ENCODE results near the gene NIN.
"Not testable (repeated sequence)": the region's sequence is repeated elsewhere in the genome, so short reads cannot be mapped to it uniquely, and the experiment has no call there.

Gene NIN

GRCh38 chr14:50819303-50819702, 11.7 kb downstream of the NIN start:
- DNase-seq (ENCODE audit: low read depth in 2 of 2): not testable (repeated sequence)

DNA sequence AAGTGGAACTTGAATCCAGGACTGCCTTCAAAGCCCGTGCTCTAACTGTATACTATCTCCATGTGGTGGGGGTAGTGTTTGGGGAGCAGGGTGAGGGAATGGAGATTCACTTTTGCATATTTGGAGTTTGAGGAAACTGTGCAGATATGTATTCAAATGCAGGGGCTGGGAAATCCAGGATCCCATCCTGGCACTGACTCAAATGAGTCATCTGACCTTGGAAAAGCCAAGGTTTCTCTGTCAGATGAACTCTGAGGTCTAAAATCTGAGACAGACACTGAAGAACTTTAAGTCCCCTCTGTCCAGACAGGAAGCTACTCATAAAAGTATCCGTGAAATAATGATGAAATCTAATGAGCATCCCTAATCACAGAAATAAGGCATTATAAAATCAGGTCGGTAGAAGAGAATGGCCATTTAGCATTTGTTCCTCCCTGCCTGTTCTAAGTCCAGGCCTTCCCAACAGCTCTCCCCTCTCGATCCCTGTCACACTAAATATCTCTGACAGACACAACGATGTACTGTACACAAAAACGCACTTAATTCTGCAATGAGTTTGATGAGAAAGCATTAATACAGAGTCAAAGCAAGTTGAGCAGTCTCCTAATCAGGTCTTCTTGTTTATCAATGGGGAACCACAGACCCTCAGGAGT, 14.4 kb downstream of the NIN start:
- DNase-seq (ENCODE audit: low read depth in 2 of 2): no peak

GRCh38 chr14:50815526-50815925, 15.4 kb downstream of the NIN start:
- DNase-seq (ENCODE audit: low read depth in 2 of 2): not testable (repeated sequence)

- not testable (repeated sequence) for DNase-seq (ENCODE audit: low read depth in 2 of 2)
Measured at GRCh38 chr14:50815058-50815457, 15.9 kb downstream of the NIN start.

GRCh38 chr14:50814161-50814560, 16.8 kb downstream of the NIN start:
- no peak for DNase-seq (ENCODE audit: low read depth in 2 of 2)

DNA sequence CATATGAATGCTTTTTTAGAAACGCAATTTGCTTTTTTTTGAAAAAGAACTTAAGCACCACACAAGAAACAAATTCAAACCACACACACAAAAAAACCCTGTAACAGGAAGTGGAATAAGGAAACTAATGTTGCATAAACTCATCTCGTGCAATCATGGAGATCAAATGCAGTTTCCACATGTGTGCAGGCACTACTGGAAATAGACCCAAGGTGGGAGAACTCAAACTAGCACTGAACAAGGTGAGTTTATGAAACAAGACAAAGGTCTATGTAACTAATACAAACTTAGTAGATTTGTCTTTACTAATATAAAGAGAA, 17.5 kb downstream of the NIN start:
- no peak for DNase-seq (ENCODE audit: low read depth in 2 of 2)

DNA sequence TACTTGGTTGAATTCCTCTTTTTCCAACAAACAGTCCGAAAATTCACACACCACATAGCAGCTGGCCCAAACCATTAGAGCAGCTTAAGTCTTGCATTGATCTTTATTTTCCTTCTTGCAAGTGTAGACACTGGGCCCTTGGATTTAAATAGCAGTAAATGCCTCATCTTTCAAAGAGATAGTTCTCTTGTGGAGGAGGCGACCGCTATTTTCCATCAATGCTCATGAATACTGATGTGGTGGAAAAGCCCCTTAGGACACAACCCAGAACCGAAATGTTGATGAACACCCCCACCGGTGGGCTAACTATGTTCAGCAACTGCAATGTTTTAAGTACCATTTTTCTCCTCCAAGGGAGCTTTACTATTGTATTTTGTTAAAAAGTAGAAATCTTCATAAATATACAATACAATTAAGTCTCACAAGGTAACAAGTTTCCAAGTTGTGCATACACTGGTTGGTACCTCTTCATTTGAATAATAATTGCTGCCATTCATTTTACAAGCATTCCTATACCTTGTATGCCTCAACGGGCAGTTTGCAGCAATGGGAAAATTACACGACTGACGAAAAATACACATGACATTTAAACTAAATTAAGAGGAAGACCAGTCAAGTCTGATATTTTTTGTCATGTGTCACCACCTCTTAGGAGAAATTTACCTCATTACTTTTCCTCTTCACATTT, 18.0 kb downstream of the NIN start:
- DNase-seq (ENCODE audit: low read depth in 2 of 2): no peak

- DNase-seq (ENCODE audit: low read depth in 2 of 2): no peak
Measured at GRCh38 chr14:50812180-50812579, 18.8 kb downstream of the NIN start.

DNA sequence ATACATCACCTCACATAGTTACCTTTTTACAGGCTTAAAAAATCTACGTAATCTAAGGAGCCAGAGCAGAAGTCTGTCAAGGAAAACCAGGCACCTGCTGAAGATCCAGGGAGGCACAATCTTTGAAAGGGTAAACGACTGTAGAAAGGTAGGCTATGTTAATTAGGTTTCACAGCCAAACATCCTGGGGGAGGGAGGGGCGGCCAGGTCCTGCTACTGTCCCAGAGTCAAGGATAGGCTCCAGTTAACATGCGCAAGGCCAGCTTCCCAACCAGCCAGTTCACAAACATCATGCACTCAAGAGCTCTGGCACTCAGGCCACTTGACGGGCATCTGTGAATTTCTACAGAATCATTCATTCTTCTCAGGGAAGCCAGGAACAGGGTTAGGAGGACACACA, 22.9 kb downstream of the NIN start:
- DNase-seq (ENCODE audit: low read depth in 2 of 2): no peak

DNA sequence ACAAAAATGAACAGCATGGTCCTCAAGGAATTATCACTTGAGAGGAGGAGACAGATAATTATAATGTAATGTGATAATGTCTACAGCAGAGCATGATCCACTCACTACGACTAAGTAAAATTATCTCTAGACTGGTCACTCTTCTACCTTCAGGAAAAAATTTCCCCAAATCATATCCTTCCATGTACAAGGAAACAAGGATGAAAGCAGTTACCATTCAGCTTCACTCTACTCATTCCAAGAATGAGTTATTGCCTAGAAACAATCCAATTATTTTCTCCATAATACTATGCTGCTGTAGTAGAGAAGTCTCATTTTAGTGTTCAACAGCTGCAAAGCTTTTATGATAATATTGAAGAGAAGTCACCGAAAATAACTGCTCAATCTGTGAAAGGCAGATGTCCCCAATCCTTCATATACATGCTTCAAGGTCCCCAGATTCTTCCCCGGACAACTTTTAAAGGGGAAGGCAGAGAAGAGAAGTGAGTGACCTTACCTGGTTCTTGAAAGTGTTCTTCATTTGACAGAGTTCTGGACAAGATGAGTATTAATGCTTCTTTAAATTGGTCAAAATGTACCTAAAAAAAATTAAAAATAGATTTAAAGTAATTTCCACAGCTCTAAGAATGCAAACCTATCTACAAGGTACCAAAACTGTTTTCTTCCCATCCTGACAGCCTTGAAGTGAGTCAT, 24.6 kb downstream of the NIN start:
- no peak for DNase-seq (ENCODE audit: low read depth in 2 of 2)

- no peak for DNase-seq (ENCODE audit: low read depth in 2 of 2)
Measured at GRCh38 chr14:50805396-50805795, 25.6 kb downstream of the NIN start.

DNA sequence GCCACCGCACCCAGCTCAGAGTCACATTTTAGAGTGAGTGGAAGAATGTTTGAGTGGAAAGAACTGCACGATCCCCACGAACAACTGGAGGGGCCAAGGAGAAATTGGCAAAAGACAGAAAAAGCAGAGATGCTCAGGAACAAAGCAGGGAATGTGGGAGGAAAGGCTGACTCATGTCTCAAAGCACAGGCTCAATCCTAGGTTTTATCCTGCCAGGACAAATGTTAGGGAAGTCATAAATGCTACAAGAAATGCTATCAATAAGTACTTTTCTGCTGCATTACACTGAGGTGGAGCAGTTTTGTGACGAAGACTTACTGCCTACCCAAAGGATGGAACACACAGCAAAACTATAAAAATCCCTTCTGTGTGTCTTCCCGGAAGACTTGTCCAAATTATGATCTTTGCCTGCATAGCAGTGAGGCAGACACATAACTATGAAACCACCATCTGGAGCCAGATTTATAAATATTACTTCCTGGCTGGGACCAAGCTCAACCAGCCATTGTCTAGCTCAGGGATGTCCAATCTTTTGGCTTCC, 26.7 kb downstream of the NIN start:
- no peak for DNase-seq (ENCODE audit: low read depth in 2 of 2)

GRCh38 chr14:50801706-50802105, 29.3 kb downstream of the NIN start:
- no peak for DNase-seq (ENCODE audit: low read depth in 2 of 2)

DNA sequence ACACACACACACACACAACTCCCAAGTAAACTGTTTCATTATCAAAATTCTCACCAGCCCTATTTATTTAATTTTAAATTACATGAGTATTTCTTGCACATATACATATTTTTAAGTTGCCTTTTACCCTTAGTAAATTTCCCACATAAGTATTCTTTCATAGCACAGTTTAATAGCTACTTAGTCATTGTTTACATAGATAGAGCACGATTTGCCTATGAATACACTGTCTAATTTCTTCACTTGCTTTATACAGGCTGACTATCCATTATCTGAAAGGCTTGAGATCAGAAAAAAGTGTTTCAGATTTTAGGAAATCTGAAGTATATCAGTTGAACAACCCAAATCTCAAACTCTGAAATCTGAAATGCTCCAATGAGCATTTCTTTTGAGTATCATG, 30.9 kb downstream of the NIN start:
- no peak for DNase-seq (ENCODE audit: low read depth in 2 of 2)

- DNase-seq (ENCODE audit: low read depth in 2 of 2): no peak
Measured at GRCh38 chr14:50798048-50798421, 32.9 kb downstream of the NIN start.

DNA sequence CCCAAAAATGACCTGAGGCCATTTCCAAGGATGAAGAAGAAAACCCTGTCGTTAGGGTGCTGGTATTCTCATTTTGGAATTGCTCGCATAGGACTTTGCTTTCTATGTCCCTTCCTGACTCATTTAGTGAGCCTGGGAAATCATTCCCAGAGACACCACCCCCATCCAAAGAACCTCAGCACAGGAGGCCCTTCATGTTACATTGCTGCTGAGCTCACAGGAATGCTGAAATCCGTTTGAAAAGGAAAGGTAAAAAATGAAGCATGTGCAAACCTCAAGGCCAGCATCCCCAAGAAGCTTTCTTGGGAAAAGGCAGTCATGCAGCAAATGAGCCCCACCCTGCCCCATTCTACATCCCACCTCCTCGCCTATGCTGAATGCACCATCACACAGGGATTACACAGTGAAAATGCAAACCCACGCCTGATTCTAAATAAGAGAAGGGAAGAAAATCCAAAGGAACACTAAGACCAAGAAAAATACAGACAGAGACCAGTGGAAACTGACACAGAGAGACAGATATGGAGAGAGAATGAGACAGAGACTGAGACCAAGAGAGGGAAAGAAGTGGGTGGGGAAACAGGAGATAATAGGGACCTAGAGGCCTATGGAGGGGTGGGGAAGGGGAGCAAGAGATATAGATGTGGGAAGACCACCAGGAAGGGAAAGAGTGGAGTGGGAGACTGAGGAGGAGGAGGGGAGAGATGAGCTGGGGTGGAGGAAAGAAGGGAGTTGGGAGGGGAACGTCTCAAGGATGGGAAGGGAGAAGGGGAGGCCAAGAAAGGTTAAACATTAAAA, 33.5 kb downstream of the NIN start:
- no peak for DNase-seq (ENCODE audit: low read depth in 2 of 2)

DNA sequence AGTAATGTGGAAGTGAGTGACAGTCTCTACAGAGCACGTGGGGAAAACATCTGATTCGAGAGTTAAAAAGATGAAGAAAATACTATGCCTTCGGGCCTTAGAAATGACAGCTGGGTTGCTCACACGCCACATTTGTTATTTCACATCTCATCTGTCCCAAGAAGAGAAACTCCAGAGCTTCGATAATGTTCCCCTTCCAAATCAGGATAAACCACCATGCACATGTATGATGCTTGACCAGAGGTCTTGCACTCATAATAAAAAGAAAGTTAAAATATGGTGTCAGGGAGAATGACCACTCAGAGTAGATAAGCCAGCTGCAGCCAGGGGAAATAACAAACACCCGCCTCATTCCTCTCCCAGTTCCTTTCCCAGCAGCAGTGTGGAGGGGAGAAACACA, 34.6 kb downstream of the NIN start:
- no peak for DNase-seq (ENCODE audit: low read depth in 2 of 2)

- DNase-seq (ENCODE audit: low read depth in 2 of 2): no peak
Measured at GRCh38 chr14:50795909-50796308, 35.1 kb downstream of the NIN start.

- no peak for DNase-seq (ENCODE audit: low read depth in 2 of 2)
Measured at GRCh38 chr14:50795142-50795541, 35.8 kb downstream of the NIN start.

DNA sequence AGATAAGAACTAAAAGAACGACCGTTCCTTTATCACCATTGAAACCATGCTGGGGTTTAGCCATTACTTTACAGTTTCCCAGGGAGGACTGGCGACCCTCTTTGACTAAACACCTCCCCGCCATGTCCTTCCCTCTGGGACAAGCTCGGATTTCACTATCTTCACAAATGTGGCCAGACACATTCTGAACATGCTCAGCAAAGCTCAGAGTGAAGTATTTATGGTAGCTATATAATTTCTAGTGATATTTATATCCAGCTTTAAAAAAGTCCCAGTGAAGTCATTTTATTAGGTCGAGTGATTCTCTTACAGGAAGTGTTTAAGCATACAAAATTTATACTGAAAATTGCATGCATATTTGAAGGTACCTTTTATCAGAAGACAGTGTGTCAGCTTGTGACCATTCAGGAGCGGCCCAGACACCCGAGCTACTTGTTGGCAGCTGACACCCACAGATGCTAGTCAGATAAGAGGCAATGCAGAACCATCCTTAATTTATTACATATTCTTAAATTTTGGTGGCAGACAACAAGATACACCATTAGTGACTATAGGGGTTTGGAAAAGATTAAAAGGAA, 36.8 kb downstream of the NIN start:
- DNase-seq (ENCODE audit: low read depth in 2 of 2): no peak

DNA sequence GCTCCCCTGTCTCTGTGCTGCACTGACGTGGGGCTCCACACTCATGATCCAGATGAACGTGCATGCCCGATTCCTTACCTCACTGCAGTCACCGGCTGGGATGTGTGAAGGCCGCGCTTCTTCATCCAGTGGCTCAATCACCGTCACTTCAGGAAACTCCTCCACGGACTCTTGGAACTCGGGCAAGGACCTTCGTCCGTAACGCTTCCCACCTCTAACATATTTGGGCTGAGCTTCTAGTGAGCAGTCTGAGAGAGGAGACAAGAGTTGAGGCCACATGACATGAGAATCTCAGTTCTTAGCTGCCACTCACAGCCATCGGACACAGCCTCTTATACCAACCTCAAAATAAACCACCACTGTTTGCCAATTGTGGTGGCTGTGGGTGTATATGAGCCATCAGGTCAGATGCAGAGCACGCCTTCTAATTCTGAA, 38.3 kb downstream of the NIN start:
- DNase-seq (ENCODE audit: low read depth in 2 of 2): no peak

GRCh38 chr14:50792051-50792477, 38.9 kb downstream of the NIN start:
- no peak for DNase-seq (ENCODE audit: low read depth in 2 of 2)
